ENCODE data around the gene CACUL1.
"Not testable (repeated sequence)": the region's sequence is repeated elsewhere in the genome, so short reads cannot be mapped to it uniquely, and the experiment has no call there.

Gene CACUL1

DNA sequence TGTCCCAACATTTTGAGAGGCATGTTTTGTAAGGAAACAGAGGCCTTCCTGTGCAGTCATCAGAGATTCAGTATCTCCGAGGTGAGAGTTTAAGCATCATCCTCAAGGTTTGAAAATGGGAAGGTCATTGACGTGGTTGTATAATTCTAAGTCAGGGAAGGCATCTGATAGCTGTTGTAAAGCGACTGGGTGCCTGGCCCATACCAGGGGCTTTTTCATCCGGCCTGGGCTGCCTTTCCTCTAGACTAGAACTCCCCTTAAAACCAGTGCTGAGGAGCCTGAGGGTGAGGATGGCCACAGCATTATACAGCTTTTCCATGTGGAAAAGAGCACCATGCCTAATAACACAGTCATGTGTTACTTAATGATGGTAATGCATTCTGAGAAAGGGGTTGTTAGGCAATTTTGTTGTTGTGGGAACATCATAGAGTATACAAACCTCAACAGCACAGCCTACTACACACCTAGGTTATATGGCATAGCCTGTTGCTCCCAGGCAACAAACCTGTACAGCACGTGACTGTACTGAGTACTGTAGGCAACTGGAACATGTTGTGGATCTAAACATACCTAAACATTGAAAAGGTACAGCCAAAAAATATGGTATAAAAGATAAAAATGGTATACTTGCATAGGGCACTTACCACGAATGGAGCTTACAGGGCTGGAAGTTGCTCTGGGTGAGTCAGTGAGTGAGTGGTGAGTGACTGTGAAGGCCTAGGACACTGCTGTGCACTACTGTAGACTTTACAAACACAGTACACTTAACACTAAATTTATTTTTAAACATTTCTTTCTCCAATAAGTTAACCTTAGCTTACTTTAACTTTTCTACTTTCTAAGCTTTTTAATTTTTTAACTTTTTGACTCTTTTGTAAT, 13.5 kb upstream of the CACUL1 start:
- DNase-seq, result no peak

DNA sequence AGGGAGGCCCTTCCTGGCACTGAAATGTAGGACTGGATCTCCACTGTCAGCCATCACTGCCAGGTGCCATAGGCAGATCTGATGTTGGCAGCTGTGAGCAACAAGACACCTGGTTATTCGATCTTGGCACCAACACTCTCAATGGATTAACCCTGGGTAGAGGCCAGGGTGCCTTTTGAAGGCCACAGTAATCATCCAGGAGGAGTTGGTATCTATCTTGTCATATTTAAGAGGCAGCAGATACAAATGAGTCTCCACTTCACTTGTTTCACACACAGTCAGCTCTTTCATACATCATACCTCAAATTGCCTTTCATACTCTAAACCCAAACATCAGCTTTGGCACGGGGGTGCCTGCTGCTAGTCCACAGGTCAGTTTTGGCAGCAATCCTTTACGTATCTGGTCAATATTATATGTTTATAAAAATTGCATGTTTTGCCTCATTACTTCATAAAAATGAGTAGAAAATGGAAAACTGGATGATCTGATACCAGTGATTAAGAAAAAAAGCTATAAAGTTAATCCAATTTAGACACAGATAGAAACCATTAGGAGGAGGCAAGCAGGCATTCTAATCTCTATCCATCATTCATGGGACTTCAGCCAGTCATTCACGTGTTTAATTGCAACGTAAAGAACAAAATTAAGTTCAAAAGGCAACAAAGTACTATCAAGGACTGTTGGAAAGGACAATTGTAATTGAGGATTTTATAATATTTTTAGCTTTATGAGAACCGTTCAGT, 12.7 kb upstream of the CACUL1 start:
- DNase-seq, result no peak

DNA sequence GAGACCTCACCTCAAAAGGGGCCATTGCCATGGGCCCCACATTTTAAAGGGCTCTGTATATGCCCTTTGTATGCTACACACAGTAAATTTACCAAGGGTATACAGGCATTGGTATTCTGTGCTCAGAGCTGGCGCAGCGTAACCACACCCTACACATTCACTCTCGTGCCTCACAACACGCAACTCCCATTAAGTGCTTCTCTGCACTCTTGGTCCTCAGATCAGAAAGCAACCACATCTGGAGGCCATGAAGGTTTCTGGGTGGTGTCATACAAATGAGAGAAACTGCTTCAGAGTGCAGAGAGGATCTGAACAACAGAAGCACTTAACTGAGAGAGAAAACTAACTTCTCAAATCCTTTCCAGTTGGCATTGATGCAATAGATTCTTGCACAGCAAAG, 9.4 kb upstream of the CACUL1 start:
- no peak for DNase-seq

DNA sequence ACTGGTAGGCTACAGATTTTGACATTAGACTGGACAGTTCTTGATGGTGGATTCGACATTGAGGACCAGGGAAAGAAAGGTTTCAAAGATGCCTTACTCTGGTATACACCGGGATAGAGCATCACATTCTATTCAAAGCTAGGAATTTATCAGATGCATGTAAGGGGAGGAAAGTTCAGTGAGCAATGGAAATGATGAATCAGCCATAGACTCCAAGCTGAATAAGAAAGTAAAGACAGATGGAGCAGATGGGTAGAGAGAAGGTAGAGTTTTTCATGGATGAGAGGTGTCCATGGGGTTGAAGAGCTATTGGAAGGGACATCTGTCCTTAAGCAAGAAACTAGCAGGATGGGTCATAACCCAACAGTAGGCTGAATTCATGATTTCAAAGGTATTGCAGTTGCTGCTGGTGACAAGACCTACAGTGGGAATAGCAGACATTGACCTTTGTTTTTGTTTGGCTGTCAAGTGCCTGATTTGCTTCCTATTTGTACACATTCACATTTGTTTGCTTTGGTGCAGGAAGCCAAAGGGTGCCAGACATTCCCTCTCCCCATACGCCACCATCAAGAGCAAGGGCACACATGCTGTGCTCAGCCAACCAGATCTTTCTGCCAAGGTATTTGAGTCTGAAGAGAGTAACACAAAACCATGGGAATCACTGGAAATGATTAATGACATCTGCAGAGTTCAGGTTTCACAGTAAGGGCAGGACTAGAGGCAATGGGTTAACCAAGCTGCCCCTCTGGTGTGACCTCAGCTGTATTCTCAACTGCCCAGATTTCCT, 8.6 kb upstream of the CACUL1 start:
- no peak for DNase-seq

DNA sequence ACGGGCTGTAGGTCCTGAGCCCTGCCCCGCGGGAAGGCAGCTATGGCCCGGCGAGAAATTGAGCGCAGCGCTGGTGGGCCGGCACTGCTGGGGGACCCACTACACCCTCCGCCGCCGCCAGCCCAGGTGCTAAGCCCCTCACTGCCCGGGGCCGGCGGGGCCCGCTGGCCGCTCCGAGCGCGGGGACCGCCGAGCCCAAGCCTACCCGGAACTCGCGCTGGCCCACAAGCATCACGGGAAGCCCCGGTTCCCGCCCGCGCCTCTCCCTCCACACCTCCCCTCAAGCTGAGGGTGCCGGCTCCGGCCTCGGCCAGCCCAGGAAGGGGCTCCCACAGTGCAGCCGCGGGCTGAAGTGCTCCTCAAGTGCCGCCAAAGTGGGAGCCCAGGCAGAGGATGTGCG, 5.5 kb upstream of the CACUL1 start:
- DNase-seq, result no peak

DNA sequence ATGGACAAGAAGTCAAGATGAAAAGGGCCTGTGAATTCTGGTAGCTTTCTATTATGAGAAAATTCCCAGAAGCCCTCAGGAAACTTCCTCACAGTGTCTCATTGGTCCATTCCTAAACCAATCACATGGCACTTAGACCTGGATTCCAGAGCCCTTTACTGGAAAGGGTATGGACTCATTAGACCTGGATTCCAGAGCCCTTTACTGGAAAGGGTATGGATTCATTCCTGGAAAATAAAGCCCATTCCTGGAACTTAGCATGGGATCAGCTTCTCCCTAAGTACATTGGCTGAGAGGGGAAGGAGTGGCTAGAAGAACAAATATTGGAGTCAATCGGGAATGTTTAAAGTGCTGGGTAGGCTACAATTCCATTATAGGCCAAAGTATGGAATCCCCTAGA, 3.7 kb upstream of the CACUL1 start:
- DNase-seq, result no peak

DNA sequence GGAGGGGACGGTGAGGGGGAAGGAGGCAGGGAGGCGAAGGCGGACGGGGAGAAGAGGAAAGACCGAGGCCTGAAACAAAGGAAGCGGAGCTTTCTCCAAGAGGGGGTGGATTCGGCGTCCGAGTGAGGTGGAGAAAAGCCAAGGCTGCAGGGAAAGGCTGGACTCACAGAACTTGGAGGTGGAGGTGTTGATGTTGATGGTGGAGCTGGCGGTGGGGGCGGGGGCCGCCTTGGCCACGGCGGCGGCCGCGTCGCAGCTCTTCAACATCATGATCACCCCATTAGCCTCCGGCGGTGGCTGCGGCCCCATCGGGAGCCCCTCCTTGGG, 578 bp downstream of the CACUL1 start:
- DNase-seq, result peak; percentile 32

DNA sequence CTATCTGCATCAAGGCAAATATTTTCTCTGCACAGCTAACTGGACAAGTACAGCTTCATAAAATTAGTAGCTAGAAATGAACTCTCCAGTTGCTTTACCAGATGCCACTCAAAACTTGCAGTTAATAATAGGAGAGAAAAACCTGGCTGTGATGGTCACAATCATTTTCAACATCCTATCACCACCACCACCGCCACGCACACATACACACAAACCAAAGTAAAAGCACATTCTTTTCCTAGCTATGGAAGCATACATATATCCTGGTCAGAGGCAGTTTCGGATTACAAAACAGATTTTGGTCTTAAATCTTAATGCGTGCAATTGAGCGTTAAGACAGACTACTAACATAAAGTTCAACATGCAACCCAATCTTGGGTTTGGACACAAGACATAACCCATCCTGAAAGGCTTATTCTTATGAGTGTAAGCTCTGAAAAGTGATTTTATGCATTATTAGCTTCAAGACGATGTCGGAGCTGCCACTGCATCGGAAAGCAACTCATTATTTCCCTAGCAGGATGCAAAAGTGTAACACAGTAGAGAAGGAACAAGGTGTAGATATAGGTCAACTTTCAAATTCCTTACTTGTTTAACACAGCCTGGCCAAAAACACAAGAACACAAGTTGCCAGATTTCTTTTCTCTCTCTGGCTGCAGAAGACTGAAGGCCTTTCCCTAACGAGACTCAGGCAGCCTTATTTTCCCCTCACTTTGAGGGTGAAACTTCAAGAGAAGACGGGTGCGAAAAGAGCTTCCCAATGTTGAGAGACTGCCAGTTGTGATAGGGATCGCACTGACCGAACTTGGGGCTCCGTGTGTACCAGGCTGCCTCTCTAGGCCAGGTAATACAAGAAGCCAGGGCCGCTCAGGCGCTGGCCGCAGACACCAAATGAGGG, 1.2 kb downstream of the CACUL1 start:
- no peak for DNase-seq

DNA sequence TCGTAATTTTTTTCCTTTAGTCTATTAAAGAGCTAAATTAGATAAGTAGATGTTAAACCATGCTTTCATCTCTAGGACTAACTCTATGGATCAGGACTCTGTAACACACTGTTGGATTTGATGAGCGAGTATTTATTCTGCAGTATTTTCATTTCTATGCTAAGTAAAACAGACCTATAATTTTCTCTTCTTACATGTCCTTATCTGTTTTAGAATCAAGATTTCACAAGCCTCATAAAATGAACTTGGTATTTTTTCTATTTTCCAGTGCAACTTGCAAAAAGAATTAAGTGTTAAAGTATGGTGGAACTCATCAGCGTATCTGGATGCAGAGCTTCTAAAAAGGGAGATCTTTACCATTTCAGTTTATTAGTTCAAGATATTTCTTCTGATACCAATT, 2.4 kb downstream of the CACUL1 start:
- no peak for DNase-seq

DNA sequence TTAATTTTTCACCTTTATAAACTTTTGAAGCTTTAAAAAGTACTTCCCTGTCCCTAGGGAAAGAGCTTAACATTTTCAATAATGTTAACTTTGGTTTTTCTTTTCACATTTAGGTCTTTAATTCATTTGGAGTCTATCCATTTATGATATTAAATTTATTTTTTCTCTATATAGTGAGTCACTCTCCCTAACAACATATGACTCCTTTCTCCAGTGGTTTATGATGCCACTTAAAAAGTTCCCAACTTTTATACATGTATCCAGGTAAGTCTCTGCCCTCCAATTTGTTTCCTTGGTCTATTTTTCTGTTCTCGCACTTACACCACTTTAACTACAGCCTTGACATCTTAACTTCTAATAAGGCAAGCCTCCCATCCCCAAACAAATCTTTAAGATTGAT, 3.5 kb downstream of the CACUL1 start:
- no peak for DNase-seq

DNA sequence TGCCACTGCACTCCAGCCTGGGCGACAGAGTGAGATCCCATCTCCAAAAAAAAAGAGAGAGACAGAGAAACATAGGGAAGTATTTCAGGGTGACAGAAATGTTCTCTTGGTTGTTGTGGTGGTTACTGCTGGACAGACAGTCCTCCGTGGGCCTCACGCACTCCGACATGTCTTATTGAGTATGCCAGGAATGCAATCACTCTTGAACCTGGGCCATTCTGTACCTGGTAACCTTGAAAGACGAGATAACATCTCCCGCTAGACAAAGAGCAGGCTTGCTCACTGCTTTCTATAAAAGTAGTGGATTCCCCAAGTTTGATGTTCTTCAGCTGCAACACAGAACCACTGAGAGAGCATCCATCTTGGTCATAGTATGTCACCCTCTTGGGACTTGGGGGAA, 6.7 kb downstream of the CACUL1 start:
- no peak for DNase-seq

DNA sequence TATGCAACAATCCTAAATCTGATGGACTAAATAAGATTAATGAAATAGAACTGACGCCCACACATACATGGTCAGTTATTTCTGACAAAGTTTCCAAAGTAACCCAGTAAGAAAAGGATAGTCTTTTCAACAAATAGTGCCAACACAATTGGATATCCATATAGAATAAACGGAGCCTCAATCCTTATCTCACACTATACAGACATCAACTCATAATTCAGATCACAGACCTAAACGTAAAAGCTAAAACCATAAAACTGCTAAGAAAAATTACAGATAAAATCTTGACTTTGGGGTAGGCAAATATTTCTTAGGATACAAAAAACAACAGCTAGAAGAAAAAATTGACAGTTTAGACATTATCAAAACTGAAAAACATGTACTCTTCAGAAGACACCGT, 8.5 kb downstream of the CACUL1 start:
- DNase-seq, result no peak

DNA sequence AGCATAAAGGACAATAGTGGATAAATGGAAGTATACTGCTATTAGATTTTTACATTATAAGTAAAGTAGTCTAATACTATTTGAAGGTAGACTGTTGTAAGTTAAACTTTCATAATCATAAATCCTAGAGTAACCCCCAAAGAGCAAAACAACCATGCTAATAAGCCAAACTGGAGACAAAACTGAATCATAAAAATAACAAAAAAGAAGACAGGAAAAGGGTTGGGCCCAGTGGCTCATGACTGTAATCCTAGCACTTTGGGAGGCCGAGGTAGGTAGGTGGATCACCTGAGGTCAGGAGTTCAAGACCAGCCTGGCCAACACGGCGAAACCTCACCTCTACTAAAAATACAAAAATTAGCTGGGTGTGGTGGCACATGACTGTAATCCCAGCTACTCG, 9.7 kb downstream of the CACUL1 start:
- no peak for DNase-seq

DNA sequence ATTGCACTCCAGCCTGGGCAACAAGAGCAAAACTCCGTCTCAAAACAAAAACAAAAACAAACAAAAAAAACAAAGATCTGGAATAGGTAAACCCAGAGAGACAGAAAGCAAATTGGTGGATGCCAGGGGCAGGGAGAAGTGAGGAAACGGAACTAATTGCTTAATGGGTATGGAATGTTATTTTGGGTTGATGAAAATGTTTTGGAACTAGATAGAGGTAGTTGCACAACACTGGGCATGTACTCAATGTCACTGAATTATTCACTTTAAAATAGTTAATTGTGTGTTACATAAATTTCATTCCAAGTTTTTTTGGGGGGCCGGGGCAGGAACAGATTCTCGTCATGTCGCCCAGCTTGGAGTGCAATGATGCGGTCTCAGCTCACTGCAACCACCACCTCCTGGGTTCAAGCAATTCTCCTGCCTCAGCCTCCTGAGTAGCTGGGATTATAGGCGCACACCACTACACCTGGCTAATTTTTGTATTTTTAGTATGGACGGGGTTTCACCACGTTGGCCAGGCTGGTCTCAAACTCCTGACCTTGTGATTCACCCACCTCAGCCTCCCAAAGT, 10.3 kb downstream of the CACUL1 start:
- DNase-seq, result not testable (repeated sequence)

DNA sequence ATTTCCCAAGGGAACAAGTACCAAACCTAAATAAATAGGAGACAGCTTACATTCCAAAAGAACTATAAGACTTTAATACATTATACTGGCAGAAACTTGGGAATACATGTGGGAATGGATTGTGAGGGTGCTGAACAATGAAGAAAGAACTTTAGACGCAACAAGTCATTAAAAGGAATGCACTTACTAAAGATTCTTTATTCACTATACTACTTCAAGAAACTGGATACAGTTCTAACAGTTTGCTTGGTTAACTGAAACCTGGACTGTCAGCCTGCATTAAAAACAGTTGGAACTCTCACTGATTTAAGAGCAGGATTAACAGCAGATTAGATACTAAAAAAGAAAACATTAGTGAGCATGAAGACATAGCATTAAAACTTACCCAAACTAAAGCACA, 12.0 kb downstream of the CACUL1 start:
- no peak for DNase-seq

DNA sequence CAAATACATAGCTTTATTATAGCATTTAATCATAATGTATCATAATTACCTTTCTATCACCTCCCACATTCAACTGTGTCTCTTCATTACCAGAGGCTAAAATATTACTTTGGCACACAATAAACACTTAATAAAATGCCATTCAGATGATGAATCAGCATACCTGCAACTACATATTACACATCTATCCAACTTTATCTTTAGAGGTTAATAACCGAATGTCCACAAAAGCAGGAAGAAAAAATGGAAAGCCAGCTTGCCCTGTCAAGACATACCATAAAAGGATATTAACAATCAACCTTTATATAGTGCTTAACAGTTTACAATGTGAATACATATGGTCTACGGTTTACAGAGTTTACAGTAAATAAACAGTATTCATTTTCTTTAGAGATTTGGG, 12.7 kb downstream of the CACUL1 start:
- no peak for DNase-seq

DNA sequence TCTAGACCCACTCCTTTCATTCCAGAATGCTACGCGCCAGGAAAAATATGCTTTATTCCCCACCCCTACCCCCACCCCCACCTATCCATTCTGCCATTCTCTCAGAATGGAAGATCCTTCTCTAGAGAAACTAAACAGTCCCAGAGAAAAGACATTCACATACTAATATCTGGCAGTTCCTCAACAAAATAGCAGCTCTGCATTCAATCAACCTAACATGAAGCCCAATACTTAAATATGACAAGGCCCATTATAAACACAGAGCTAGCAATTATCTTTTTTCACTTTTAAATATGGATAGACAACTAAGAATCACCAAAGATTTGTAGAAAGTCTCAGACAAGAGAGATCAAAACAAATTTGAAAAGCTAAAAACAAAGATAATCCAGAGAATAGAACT, 16.4 kb downstream of the CACUL1 start:
- no peak for DNase-seq

DNA sequence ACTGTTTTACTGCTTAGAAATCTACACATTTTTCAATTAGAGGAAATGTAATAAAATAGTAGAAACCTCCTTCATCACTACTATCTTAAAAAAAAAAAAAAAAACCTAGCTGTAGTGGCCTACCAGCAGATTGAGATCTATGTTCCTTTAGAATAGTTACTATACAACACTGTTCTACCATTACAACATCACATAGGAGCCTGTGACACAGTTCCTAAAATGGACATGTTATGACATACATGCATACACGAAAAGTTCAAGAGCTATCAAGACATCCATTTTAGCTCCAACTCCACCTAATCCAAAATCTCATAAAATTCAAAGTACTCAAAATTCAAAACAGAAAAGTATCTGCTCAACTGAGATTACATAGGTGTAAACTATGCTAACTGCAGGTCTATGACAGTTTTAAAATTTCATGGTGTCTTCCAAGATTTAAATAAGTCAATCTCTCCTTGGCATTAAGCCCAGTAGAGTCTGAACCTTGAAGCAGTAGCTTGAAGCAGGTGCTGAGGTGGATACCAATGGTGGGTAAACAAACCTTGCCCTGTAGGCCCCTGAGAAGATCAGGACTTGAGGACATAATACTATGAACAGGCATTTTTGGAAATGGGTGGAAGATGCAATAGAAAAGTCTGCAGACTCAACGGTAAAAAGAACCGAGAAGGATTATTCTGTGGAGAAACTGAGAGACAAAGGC, 17.0 kb downstream of the CACUL1 start:
- no peak for DNase-seq

DNA sequence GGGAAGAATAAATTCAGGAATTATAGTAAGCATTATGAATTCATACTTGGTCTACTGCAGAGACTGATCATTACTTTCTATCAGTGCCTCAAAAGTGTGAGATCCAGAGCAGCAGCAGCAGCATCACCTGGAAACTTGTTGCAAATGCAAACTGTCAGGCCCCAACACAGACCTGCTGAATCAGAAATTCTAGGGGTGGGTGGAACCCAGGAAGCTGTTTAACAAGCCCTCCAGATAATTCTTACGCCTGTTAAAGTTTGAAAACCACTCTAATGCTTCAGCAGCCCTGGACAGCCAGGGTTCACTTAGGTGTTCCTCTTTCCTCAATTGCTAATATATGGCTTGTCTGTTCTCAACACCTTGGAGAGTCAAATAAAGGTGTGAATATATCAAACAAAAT, 19.5 kb downstream of the CACUL1 start:
- DNase-seq, result no peak

DNA sequence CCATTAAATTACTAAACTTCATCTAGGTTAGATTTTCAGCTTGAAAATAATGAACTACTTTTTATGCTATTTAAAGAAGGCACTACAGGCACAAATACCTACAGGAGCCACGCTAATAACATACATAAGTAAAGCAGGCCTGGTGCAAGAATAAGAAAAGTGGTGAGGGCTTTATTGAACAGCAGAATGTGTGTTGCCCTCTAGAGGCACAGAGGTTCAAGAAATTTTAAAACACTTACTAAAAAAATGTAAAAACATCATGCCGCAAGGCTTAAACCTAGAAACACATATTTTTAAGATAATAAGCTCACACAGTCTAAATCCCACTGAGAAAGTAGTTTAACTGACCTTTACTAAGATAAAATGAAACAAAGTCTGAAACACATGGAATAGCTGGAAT, 20.3 kb downstream of the CACUL1 start:
- DNase-seq, result no peak

Data from central memory CD4-positive, alpha-beta T cell (primary cell).